Measurements from ENCODE around the gene FAT1.

DNA sequence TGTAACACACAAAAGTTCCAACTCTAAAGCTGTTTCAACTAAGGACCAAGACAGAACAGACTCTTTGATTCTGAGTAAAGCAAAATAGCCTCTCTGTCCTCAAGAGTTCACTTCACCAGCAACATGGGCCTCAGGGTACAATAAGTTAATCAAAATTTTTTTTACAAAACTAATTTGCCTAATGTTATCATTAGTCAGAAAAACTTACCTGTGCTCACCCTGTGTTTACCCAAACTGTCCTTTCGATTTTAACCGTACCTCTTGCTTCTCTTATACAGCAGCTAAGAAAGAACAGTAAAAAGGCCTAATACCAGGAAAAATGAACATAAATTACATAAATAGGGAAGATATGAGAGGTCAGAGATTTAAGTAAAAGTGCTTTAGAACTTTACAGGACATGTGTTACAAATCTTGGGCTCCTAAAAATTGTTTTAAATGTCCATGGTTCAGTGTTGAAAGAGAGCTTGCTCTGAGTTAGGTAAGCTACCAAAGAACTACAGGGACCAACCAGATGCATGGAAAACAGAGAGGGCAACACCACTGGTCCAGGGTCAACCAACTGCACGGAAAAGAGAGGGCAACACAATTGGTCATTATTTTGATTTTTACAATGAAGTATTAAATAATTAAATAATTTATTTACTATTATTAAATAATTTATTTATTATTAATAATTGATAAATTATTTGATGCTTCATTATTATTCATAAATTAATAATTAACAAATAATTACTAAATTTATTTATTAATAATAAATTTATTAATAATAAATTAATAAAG, 73.1 kb downstream of the FAT1 start:
- TF ChIP-seq, protein P1, sequence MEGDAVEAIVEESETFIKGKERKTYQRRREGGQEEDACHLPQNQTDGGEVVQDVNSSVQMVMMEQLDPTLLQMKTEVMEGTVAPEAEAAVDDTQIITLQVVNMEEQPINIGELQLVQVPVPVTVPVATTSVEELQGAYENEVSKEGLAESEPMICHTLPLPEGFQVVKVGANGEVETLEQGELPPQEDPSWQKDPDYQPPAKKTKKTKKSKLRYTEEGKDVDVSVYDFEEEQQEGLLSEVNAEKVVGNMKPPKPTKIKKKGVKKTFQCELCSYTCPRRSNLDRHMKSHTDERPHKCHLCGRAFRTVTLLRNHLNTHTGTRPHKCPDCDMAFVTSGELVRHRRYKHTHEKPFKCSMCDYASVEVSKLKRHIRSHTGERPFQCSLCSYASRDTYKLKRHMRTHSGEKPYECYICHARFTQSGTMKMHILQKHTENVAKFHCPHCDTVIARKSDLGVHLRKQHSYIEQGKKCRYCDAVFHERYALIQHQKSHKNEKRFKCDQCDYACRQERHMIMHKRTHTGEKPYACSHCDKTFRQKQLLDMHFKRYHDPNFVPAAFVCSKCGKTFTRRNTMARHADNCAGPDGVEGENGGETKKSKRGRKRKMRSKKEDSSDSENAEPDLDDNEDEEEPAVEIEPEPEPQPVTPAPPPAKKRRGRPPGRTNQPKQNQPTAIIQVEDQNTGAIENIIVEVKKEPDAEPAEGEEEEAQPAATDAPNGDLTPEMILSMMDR (IDR thresholded peaks at IDR 0.05; ENCODE audit: low read depth, low read length): no peak
- no peak for TF ChIP-seq POLR2A (IDR thresholded peaks at IDR 0.05; ENCODE audit: extremely low read depth, insufficient read length)

Measured in NB4 (cell line).